ENCODE results near the gene THG1L.
A peak's percentile ranks its signal among the peaks of the same experiment; 100 is the strongest.
"Not testable (repeated sequence)": the region's sequence is repeated elsewhere in the genome, so short reads cannot be mapped to it uniquely, and the experiment has no call there.

THG1L gene

DNA sequence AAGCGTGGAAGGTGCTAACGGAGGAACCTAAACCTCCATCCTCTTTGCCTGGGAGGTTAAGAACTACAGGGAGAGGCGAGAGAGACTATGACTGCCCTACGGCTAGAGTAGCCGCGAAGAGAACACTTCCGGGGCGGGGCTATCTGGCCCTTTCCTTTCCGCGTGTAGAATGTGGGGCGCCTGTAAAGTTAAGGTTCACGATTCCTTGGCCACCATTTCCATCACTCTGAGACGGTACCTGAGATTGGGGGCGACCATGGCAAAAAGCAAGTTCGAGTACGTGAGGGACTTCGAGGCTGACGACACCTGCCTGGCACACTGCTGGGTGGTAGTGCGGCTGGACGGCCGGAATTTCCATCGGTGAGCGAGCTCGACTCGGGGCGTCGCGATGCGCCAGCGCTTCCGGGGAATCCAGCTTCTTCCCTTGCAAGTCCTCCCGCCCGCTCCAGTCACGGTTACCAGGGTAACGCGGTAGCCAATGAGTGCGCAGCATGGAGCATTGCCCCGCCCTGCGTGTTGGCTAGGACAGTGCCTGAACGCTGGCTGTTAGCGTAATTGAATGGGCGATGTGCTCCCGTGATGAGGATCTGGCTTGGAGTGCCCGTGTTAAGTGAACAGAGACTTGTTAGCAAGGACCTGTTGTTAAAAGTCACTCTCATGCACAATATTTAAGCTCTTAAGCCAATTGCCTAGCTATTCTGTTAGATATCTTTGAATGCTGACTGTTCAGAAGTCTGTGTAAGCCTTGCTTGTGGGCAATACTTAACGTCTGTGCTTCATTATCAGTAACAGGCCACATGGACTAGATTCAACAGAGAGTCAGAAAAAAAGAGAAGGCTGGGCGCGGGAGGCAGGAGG is at the start of gene THG1L:
Gene THG1L, plus strand, starts transcription at position 149 of the 858 bp plus-strand sequence. Its CDS starts 21 bp downstream, at position 170.
- DNase-seq: peak; percentile 68

DNA sequence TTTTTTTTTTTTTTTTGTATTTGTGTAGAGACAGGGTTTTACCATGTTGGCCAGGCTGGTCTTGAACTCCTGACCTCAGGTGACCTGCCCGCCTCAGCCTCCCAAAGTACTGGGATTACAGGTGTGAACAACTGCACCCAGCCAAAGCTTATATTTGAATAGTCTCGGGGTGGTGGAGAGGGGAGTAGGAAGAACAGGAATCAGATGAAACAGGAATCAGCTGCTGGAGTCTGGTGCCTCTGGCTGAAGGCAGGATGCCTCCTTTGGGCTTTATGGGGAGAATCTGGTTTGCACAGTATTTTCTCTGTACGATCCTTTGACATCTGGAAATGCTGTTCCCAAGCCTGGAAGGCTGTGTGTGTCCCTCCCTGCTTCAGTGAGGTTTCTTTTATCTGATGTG is 49.0 kb upstream of the THG1L start:
- DNase-seq: no peak

DNA sequence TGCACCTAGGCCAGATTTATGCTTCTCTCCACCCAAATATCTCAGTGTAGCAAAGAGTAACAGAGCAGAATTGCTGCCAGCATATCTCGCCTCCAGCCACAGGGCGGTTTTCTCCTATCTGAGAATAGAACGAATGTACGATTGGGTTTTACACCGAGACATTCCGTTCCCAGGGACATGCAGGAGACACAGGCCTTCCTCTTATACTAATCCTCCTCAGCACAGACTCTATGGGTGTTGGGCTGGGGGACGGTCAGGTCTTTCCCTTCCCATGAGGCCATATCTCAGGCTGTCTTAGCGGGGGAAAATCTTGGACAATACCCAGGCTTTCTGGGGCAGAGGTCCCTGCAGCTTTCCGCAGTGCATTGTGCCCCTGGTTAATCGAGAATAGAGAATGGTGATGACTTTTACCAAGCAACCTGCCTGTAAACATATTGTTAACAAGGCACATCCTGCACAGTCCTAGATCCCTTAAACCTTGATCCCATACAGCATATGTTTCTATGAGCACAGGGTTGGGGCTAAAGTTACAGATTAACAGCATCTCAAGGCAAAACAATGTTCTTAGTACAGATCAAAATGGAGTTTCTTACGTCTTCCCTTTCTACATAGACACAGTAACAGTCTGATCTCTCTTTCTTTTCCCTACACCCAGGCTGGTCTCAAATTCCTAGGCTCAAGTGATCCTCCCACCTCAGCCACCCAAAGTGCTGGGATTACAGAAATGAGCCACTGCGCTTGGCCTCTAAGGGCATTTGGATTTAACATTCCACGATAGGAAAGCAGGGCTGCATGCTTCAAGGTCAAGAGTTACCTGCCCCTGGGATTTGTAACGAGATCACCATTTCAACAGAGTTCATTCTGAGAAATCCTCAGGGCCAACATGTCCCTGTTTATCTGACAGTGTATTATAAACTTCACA is 44.7 kb upstream of the THG1L start:
- DNase-seq: not testable (repeated sequence)

DNA sequence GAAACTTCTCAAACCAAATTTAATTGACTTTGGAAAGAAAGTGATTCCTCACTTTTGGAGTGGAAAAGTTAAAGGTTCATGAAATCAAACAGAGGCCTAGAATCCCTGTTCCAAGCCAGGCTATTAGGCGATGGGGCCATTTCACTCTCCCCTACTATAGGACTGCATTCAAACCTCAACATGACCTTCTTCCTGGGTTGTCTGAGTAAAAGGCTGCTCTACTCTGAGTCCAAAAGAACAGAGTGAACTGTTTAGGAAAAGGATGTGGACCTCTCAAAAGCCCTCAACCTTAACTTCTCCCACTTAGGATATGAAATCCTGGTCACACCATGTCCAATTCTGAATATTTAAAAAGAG is 44.0 kb upstream of the THG1L start:
- no peak for DNase-seq

DNA sequence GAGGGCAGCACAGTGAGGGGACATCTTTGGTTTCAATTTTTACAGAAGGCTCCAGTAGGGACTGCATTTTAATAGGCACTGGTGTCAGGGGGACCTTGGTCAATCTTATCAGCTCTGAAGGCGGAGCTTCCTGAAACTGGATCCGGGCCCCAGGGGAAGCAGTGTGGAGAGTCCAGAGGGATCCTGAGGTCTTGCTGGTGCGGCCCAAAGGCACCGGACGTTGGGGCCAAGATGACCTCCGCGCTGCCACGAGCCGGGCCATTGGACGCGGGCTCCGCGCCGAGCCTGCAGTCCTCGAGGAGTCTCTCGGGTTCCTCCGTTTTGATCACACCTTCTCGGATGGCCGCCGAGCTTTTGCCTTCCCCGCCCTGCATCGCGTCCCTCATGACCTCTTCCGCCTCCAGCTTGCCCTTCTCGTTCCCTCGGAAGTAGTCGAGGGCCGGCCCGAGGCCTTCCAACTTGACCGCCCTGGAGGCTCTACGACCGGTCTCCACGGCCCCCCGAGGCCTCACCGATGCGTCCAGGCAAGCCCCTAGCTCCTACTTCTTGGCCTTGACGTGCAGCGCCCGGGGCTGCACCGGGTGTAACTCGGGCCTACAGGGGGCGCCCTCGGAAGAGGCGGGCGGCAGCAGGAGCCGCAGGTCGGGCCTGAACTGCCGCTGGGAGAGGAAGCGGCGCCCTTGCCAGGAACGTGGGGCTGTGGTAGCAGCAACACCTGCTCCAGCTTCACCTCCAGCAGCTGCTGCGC is 41.1 kb upstream of the THG1L start:
- DNase-seq: no peak

DNA sequence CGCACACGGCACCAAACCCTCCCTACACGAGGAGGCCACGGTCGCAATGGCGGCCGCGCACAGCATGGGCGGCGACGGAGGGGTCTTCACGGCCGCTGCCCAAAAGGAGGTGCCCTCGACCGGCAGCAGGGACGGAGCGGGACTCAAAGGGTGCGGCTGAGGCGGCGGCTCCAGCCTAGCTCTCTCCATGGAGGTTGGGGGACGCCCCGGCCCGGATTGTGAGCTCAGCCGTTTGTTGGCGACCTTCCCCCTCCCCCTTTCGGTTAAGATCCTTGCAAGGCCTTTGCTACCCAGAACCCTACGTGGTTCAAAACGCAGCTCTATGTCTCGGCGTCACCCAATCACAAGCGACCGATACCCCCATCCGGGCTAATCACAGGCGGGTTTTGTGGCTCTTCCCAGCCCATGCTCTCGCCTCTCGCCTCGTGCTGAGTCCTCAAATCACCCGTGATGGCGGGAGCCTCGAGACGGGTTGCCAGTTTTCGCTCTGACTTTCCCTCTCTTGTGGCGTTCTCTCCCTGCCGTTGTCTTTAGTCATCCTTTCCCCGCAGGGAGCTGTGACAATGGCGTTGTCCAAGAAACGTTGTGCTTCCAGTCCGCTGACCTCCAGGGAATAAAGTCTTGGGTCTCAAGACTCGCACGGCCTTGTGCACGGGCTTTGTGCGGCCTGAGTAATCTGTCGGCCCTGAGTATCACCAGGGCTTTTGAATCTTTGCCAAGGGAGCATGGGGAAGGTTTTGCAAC is 40.4 kb upstream of the THG1L start:
- no peak for DNase-seq

DNA sequence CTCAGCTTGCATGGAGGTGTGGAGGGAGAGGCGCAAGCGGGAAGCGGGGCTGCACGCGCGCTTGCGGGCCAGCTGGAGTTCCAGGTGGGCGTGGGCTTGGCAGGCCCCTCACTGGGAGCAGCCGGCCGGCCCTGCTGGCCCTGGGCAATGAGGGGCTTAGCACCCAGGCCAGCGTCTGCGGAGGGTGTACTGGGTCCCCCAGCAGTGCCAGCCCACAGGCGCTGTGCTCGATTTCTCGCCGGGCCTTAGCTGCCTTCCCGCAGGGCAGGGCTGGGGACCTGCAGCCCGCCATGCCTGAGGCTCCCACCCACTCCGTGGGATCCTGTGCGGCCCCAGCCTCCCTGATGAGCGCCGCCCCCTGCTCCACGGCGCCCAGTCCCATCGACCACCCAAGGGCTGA is 37.4 kb upstream of the THG1L start:
- not testable (repeated sequence) for DNase-seq

DNA sequence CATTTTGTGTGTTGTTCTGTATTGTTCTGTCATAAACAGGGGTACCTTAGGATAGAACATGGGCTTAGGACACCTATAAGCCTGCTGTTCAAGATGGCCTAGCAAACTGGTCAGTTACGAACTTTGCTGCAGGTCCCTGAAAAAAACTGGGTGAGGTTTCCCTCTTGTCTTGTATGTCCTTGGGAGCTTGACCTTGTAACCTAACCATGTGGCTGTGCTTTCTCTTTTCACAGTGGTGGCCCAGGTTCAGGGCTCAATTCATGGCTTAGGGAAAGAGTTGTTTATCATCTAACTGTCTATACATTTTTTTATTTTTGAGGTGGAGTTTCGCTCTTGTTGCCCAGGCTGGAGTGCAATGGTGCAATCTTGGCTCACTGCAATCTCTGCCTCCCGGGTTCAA is 35.1 kb upstream of the THG1L start:
- DNase-seq: not testable (repeated sequence)

DNA sequence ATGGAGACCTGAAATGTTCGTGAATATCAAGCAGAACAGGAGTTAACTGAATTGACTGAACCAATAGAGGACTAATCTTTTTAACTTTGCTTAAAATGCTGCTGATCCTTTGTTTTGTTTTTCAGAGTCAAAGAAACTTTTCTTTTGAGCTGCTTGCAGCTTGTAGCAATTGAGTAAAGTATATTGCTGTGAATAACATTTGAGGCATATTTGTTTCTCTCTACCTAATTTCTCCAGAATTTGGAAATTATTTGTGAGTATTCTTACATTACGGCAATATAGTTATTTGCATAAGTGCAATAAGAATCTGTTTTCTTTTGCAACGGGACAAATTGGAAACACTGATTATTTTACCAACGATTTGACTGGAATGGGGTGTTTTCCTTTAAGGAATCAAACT is 32.5 kb upstream of the THG1L start:
- not testable (repeated sequence) for DNase-seq

DNA sequence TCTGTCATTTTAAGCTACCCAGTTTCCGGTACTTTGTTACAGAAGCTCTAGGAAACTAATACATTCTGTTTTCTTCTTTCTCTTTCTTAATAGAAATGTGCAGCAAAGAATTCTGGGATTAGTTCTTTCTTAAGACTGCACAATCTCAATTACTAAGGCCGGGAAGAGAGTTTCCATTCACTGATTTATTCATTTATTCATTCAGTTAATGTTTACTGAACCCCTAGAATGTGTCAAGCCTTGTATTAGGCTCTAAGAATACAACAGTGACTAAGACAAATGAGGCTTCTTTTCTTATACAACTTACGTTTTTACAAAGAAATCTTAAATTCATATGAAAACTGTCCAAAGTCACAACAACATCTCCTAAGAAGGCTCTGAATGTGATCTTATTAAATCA is 27.5 kb upstream of the THG1L start:
- no peak for DNase-seq

DNA sequence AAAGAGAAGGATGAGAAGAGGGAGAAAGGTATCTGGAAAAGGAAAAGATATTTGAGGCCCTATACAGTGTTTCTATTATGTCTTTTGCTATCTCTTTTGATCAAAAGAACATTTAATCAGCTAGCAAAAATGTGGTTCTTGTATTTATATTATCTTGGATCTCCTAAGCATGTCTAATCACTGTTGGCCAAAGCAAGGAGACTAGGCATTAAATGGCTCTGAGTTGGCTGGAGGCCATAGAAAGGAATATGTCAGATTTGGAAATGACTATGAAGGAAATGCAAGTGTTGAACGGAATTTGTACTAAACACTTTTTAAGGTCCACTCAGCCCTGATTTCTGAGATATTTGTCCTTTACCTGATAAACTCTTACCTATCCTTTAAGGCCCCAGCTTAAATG is 22.4 kb upstream of the THG1L start:
- no peak for DNase-seq

DNA sequence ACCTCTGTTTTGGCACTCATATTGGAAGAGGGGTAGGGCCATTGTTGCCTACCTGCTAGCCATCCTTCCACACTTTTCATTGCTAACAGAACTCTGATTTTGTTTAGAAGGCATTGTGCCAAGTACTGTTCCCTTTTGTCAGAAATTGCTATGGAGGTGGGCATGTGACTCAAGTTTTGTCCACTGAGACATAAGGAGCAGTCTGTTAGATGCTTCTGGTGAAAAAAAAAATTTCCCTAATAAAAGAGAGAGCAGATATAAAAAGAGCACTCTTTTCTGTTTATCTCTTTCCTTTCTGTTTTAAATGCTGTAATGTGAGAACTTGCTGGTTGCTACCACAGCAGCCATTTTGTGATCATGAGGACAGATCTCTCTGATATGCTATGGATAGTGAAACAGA is 21.9 kb upstream of the THG1L start:
- no peak for DNase-seq

DNA sequence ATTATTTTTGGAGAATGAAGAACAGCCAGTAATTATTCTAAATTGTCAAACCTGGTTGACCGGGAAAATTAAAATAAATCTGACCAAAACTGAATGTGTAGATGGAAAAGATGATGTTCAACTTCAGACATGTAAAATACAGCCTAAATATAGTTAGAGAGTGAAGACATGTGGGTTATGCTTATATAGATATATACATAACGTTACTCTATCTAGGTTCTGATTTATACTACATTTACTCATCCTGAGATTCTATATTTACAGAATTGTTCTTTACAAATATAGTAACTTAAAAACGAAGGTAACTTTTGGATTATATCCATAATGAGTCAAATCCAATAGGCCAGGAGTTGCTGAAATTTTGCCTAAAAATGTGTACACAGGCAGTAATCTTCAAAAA is 20.8 kb upstream of the THG1L start:
- DNase-seq: no peak

DNA sequence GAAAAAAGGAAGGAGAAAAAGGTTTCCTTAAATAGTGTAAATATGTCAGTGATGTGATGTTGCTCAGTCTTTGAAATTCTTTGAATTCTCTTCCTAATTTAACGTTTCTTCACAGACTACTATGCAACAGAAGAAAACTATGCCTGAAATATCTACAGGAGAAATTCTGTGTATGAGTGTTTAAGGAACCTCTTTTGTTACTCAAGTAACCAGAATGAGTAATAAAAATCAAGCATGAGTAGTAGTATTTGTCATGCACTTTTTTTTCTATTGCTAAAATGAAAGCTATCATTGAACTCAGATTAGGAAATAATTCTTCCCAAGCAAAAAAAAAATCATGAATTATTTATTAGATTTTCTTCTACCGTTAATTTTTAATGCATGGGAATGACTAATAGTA is 20.3 kb upstream of the THG1L start:
- no peak for DNase-seq

DNA sequence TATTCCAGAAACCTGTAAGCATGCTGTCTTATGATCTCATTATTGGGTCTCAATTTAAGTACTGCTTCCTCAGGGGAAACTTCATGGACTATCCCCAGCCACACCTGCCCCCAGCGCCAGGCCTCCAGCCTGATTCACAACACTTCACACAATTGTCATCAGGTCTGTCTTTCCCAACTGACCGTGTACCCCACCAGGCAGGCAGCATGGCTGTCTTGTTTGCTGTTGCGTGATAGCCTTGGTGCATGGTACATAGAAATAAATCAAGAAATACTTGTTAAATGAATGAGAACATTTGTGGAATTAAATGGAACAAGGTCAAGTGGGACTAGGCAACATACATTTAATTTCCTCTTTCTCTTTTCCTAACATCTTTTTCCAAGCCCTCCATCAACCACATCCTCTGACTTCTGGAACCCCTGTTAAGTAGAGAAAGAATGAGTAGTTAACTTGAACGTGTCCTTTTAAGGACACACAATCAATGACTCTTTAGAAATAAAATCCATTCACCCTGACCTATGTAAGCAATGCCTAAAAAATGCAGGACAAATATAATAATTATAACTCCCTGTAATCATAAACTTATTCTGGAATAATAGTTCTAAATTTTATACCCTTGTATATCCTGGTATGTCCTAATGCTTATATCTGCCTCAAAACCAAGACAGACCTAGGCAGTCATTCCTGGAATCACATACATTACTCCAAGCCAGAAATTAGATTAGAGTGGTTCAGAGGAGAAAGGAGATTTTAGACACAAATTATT is 17.2 kb upstream of the THG1L start:
- DNase-seq: no peak

DNA sequence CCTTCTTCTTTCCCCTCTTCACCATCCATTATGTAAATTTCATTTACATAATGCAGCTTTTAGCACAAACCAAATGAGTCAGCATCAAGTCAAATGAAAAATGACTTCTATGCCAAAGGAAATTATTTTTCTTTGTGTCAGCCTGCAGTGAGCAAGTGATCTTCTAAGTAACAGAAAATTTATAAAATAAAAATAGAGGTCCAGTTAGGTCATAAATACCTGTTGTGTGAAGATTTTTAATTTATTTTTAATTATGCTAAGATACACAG is 16.7 kb upstream of the THG1L start:
- DNase-seq: no peak

DNA sequence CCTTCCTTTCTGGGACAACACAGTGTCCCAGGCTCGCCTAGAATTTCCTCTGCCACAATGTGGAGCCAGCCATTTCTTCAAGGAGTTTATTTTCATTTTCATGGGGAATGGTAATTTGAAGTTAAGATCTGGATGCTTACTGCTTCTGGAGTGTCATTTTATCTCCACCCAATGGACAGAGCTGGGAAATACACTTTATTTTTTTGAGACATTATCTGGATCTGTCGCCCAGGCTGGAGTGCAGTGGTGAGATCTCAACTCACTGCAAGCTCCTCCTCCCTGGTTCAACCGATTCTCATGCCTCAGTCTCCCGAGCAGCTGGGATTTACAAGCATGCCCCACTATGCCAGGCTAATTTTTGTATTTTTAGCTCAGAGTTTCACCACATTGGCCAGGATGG is 12.7 kb upstream of the THG1L start:
- DNase-seq: no peak

DNA sequence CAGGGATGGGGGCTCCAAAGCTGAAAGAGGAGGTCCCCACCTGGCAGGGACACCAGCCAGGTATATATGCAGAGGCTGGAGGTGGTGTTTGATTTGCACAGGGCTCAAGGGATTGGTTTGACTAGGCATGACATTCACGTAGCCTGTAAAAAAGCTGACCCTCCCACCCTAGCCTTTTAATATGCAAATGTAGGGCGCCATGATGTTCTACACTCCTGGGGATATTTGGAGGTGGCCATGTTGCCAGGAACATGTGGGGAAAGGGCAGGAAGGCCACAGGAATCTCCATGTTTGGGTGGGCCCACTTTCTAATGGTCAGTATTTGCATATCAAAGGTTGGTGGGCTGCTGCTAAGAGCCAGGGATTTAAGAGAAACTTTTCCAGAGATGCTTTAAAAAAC is 12.0 kb upstream of the THG1L start:
- DNase-seq: no peak

DNA sequence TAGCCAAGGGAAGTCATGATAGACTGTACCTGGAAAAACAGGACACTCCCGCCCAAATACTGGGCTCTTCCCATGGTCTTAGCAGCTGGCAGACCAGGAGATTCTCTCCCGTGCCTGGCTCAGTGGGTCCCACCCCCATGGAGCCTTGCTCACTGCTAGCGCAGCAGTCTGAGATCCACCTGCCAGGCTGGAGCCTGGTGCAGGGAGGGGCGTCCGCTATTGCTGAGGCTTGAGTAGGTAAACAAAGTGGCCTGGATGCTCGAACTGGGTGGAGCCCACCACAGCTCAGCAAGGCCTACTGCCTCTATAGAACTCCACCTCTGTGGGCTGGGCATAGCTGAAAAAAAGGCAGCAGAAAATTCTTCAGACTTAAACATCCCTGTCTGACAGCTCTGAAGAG is 10.1 kb upstream of the THG1L start:
- DNase-seq: no peak

DNA sequence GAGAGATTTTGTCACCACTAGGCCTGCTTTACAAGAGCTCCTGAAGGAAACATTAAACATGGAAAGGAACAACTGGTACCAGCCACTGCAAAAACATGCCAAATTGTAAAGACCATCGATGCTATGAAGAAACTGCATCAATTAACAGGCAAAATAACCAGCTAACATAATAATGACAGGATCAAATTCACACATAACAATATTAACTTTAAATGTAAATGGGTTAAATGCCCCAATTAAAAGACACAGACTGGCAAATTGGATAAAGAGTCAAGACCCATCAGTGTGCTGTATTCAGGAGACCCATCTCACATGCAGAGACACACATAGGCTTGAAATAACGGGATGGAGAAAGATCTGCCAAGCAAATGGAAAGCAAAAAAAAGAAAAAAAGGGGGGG is 8.3 kb upstream of the THG1L start:
- DNase-seq: not testable (repeated sequence)

DNA sequence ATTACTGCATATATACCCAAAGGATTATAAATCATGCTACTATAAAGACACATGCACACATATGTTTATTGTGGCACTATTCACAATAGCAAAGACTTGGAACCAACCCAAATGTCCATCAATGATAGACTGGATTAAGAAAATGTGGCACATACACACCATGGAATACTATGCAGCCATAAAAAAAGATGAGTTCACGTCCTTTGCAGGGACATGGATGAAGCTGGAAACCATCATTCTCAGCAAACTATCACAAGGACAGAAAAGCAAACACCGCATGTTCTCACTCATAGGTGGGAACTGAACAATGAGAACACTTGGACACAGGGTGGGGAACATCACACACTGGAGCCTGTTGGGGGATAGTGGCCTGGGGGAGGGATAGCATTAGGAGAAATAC is 4.6 kb upstream of the THG1L start:
- not testable (repeated sequence) for DNase-seq

DNA sequence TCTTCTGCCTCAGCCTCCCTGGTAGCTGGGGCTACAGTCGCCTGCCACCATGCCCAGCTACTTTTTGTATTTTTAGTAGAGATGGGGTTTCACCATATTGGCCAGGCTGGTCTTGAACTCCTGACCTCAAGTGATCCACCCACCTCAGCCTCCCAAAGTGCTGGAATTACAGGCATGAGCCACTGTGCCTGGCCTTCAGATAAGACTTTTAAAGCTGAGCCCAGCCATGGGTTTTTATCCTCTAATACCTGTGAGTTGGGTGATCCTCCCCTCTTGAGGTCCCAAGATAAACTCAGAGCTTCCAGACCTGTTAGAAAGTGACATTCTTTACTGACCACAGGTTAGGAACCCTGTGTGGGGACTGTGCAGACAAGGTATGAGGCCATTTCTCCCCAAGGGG is 3.4 kb upstream of the THG1L start:
- DNase-seq: not testable (repeated sequence)
